HL-60 (cell line): Measurements from ENCODE around the gene NRXN2.

Experiments
- DNase-seq, 2 experiments: peaks; one replicate each; pipeline ENCODE4 v3.0.0-alpha.2; 2010 to 2020; ENCODE audit warnings: low read depth in 1 of 2, low spot score in 1 of 2
- H3K27ac ChIP-seq: fragments of 250-450 bp; sonication (Bioruptor Pico); replicated peaks from 2 replicates; pipeline ENCODE4 v1.5.1; 2020; ENCODE audit warnings: mild to moderate bottlenecking, moderate library complexity
- H3K27me3 ChIP-seq: fragments of 250-450 bp; sonication (Bioruptor Pico); 2 replicates; pipeline ENCODE4 v1.5.1; 2021; ENCODE audit warnings: mild to moderate bottlenecking, moderate library complexity; ENCODE audit not compliant: insufficient read depth, poor library complexity, severe bottlenecking
- H3K4me3 ChIP-seq: replicated peaks from 2 replicates; pipeline ENCODE4 v1.5.1; 2011; ENCODE audit warnings: mild to moderate bottlenecking, control low read depth, low read length; ENCODE audit not compliant: insufficient read depth
- GABPA ChIP-seq: IDR thresholded peaks from 2 replicates; pipeline ENCODE4 v1.6.1; 2012; ENCODE audit warnings: low read depth
- POLR2AphosphoS5 ChIP-seq: IDR thresholded peaks from 2 replicates; pipeline ENCODE4 v1.6.1; 2012; ENCODE audit warnings: low read depth
- REST ChIP-seq: IDR thresholded peaks from 2 replicates; pipeline ENCODE4 v1.6.1; 2012; ENCODE audit warnings: low read depth; ENCODE audit not compliant: insufficient replicate concordance
- SPI1 ChIP-seq: IDR thresholded peaks from 2 replicates; pipeline ENCODE4 v1.6.1; 2012; ENCODE audit warnings: low read depth, mild to moderate bottlenecking, borderline replicate concordance
- TF ChIP-seq, protein P1 (sequence below): IDR thresholded peaks from one replicate; pipeline ENCODE4 v1.5.1; 2011; ENCODE audit warnings: low read length, control low read depth, inconsistent platforms; ENCODE audit not compliant: insufficient read depth

NRXN2 gene

GRCh38 chr11:64766881-64767280 is 43.9 kb upstream of the NRXN2 start:
- H3K27me3 ChIP-seq: no peaks in the 10 kb centered on the region
- DNase-seq: no peak
- no peak overlapping the region for H3K4me3 ChIP-seq
- TF ChIP-seq SPI1 (no peak), REST (no peak), POLR2AphosphoS5 (no peak), GABPA (no peak)
- TF ChIP-seq, protein P1, sequence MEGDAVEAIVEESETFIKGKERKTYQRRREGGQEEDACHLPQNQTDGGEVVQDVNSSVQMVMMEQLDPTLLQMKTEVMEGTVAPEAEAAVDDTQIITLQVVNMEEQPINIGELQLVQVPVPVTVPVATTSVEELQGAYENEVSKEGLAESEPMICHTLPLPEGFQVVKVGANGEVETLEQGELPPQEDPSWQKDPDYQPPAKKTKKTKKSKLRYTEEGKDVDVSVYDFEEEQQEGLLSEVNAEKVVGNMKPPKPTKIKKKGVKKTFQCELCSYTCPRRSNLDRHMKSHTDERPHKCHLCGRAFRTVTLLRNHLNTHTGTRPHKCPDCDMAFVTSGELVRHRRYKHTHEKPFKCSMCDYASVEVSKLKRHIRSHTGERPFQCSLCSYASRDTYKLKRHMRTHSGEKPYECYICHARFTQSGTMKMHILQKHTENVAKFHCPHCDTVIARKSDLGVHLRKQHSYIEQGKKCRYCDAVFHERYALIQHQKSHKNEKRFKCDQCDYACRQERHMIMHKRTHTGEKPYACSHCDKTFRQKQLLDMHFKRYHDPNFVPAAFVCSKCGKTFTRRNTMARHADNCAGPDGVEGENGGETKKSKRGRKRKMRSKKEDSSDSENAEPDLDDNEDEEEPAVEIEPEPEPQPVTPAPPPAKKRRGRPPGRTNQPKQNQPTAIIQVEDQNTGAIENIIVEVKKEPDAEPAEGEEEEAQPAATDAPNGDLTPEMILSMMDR: no peak
- H3K27ac ChIP-seq: no peak overlapping the region; the same call in 1 of the 2 replicates

DNA sequence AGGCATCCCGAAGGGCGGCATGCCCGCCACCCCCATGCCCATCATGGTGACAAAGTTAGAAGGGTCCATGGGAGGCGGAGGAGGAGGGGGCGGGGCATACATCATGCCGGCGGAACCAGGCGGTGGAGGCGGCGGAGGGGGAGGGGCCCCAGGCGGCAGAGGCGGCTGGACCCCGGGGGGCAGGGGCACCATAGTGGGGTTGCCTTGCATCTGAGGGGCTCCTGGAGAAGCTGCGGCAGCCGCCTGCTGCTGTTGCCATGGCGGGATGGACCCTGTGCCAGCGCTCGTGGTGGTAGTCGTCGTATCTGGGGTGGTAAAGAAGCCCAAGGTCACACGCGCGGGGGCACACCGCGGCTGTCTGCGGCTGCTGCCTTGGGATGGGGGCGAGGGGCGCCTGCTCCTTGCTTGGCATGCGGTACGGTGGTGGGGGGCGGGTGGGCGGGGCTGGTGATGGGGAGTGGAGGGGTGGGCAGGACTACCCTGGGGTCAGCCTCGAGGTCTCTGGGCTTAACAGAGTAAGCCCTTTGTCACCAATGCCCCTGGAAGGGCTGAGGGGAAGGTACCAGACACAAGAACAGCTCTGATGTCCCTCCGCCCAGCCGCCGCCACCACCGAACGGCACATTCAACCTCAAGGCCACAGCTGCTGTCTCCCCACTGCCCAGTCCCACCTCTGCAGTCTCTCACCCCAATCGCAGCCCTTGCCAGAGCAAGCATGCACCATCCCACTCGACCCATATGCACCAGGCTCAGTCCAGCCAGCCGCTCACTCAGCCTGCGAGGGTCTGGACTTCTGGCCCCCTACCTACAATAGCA is 43.1 kb upstream of the NRXN2 start:
- Histone ChIP-seq H3K4me3 (no peak overlapping the region), H3K27ac (no peak overlapping the region), H3K27me3 (no peaks in the 10 kb centered on the region)
- no peak for TF ChIP-seq GABPA
- TF ChIP-seq SPI1: no peak
- no peak for DNase-seq

GRCh38 chr11:64765291-64765850 is 42.4 kb upstream of the NRXN2 start:
- Histone ChIP-seq H3K27ac (no peak overlapping the region), H3K27me3 (no peaks in the 10 kb centered on the region), H3K4me3 (no peak overlapping the region)
- TF ChIP-seq REST: no peak
- TF ChIP-seq, protein P1: no peak
- peak; percentile 50; the same call in 1 of the 2 replicates for TF ChIP-seq POLR2AphosphoS5
- no peak for DNase-seq

- peak overlapping the region; percentile 38; the same call in 1 of the 2 replicates for H3K27ac ChIP-seq
- DNase-seq: no peak
- no peak overlapping the region for H3K4me3 ChIP-seq
- TF ChIP-seq SPI1: no peak
- no peak for TF ChIP-seq POLR2AphosphoS5
- TF ChIP-seq, protein P1: no peak
- no peak for TF ChIP-seq REST
- TF ChIP-seq GABPA: no peak
- H3K27me3 ChIP-seq: no peaks in the 10 kb centered on the region
Measured at GRCh38 chr11:64764753-64765152, 41.8 kb upstream of the NRXN2 start.
